NCI-H1694 treated with DMSO at 0.1 percent for 48 hours (cell line): ENCODE measurements around the gene NHERF2.

Experiments used
- DNase-seq: peaks from one replicate; lab custom pipeline; 2025; lab: John Stamatoyannopoulos, UW

Gene NHERF2

DNA sequence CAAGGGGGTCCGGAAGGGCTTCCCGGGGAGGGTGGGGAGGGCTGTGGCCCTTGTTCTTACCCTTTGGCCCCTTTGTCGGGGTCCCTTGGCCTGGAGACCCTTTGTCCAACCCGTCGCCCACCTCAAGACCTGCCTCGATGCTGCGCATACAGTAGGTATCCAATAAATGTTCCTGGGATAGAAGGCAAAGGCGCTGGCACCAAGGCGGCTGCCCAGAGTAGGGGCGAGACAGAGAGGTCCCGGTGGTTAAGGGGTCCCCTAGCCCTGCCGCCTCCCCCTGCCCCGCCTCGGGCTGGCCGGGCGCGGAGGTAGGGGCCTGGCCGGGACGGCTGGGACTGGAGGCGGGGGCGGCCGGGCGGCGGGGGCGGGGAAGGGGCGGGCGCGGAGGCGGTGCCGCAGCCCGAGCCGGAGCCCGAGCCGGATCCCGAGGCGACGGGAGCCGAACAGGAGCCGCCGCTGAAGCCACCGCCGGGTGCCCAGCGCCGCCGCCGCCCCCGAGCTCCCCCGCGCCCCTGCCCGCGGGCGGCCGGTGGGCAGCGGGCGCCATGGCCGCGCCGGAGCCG, at the start of gene NHERF2:
Gene NHERF2 (plus strand): TSS at position 442 of the 563 bp plus-strand sequence. CDS start 104 bp downstream, at position 546.
- no peak for DNase-seq

DNA sequence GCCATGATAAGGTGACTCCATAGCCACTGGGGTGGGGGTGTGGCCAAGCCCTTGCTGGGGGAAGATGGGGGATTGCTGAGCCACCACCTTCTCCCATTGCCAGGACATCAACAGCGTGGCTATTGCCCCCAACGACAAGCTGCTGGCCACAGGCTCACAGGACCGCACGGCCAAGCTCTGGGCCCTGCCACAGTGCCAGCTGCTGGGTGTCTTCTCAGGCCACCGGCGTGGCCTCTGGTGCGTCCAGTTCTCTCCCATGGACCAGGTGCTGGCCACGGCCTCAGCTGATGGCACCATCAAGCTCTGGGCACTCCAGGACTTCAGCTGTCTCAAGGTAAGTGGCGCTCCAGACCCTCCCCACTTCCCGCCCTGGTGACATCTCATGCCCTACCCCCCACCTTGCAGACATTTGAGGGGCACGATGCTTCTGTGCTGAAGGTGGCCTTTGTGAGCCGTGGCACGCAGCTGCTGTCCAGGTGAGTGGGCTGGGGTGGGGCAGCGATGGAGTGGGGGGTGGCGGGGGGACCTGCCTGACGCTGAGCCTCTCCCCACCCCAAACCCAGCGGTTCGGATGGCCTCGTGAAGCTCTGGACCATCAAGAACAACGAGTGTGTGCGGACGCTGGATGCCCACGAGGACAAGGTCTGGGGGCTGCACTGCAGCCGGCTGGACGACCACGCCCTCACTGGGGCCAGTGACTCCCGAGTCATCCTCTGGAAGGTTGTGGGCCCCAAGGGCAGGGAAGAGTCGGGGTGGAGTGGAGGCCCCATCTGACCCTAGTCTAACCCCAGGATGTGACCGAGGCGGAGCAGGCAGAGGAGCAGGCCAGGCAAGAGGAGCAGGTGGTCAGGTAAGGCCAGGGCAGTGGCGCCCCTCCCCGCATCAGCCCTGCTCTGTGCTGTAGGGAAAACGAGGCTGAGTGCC, 49.5 kb upstream of the NHERF2 start:
- no peak for DNase-seq

DNA sequence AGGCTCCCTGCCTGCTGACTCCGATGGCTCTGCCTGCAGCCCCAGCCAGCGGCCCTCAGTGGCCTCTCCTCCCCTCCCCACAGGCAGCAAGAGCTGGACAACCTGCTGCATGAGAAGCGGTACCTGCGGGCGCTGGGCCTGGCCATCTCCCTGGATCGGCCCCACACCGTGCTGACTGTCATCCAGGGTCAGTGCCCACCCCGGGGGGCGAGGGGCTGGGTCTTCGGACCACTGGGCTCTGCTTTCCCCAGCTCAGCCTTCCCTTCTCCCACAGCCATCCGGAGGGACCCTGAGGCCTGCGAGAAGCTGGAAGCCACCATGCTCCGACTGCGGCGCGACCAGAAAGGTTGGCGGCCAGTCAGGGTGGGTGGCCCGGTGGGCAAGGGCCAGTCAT, 48.8 kb upstream of the NHERF2 start:
- DNase-seq, result no peak

DNA sequence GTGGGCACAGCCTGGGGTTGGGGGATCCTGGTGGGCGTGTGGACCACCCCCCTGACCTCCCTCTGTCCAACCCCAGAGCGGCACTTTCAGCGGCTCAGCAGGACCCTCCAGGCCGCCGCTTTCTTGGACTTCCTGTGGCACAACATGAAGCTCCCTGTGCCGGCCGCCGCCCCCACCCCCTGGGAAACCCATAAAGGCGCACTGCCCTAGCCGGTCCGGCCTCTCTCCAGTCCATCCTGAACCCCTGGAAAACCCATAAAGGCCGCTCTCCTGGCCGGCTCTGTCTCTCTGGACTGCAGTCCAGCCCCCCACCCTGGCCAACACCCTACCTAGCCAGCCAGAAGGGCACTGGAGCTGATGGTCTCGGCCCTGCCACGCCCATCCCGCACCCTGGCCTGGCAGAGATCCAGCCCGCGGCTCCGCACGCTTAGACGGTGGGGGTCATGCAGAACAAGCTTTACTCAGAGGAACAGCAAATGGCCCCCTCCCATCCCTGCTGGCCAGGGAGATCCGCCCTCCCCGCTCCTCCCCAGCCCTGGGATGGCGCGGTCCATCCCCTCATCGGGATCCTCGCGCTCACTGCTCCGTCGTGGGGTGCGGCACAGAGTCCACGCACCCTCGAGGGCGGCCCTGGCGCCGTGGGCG, 48.1 kb upstream of the NHERF2 start:
- DNase-seq, result no peak

DNA sequence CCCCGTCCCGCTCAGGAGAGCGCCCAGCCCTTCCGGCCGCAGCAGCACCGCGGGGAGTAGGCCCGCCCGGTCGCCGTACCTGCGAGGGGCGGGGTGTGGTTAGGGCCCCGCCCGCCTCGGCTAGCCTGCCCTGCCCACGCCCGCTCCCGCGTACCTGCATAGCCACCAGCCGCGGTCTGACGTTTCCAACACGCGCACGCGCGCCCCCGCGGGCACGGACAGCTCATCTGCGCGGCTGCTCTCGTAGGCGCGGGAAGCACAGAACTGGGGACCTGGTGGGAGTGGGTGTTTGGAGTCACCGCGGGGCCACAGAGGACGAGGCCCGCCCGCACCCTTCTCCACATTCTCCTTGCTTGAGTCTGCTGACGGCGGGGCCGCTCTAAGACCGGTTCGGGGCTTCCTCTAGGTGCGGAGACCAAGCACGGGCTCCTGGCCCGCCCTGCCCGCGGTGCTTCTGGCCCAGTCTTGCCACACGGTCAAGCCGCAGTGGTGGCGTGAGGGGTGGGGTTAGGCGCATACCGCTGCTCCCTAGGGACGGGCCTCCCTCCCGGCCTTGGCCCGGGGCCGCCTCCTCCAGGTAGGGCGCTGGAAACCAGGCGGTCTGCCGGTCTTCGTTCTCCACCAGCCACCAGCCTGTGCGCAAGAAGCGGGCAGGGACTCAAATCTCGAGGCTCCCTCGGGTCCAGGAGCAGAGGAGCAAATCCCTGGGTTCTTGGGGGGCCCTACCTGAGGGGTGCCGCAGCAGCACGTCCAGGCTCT, 47.3 kb upstream of the NHERF2 start:
- no peak for DNase-seq

DNA sequence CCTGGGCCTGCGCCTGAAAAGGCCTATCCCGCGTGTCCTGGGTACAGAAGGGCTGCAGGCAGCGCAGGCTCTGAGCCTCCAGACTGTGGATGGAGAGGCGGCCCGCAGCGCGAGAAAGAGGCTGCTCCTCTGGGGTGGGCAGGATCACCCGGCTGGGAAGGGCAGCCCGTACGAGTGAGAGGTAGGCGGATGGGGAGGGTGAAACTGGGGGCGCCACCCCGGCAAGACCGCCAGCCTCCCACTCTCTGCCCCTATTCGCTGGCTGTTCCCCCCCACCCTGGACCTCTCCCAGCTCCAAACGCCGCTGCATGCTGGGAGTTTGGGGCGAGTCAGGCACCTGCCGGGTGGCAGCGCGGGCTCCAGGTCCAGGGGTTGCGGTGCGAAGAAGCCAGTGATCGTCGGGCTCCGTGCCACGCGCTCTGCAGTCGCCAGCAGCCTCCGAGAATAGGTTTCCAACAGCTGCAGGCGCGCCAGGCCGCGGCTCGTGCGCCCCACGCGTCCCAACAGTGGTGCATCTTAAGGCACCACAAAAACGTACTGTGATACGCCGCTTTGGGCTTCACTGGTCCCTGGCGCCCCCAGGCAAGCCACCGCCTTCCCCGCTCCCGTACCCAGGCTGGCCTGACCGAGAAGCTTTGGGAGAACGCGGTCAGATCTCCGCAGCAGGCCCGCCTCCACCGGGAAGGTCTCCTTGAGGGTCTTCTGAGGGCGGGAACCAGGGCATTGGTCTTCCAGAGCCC, 46.5 kb upstream of the NHERF2 start:
- no peak for DNase-seq

DNA sequence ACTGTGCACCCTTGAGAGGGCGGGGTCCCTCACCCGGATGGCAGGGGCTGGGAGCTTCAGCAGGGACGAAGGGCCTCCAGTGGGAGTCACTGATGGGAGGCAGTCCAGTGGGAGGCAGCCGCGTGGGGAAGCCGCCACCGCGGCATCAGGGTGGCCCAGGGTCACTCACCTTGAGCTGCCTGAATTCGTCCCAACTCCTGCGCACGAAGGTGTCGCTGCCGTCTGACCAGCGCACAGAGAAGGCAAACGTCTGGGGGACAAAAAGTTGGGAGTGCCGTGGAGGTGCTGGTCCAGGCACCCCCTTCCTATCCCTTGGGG, 46.0 kb upstream of the NHERF2 start:
- no peak for DNase-seq

DNA sequence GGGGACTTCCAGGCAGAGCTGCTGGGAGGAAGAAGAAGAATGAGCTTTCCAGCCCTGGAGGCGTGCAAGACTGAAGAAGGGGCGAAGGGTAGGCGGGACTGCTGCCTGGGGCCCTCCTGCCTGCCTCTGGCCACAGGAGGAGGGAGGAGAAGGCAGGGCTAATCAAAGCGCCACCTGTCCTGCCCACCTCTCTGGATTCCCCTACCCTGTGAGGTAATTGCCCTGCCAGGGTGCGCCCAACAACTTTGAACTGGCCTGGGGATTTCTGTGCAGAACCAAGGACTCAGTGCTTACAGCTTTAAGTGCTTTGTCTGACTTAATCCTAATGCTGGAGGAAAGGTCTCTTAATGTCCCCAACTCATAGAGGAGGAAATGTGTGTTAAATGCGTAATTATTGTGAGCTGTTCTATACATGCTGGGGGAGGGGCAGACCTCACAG, 45.3 kb upstream of the NHERF2 start, which contains the start of gene NOXO1:
Gene NOXO1 (minus strand): TSS at position 72 of the 439 bp plus-strand sequence. CDS start 290 bp downstream, outside the sequence.
- DNase-seq, result no peak

DNA sequence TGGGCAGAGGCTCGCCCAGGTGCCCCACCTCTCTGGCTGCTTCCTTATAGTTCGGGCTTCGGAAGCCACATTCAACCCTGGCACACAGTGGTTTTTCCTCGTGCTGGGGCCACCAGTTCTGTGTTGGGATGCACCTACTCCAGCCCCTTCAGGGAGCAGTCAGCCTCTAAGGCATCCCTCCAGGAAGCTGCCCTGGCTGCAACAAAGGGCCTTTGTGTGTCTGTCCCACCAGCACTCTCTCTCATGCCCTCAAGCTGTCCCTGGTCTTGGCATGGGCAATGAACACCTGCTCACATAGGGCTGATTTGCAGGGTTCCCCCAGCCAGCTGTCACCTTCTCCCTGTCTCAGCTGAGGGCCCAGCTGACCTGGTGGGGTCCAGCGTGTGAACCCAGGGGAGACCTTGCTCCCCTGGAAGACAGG, 44.7 kb upstream of the NHERF2 start:
- no peak for DNase-seq

DNA sequence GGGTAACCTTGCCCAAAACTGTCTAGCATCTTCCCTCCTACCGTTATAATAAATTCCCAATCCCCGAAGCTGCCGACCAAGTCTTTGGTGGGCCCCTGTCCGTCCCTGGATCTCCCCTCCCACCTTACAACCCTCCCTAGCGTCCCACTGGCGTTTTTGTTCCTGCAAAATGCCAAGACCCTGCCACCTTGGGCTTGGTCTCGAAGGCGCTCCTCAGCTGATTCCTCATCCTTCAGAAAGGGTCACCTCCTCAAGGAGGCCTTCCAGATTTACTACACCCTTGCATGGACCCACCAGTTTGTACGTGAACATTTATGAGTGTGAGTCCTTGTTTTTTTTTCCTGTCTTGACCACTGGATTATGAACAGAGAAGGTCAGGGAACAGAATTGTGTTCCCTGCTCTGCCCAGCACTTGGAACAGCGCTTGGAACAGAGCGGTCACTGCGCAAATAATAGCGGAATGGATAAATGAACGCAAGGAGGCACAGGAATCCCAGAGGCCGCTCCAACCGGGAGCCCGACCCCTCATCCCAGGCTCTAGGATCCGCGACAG, 43.6 kb upstream of the NHERF2 start:
- DNase-seq, result no peak

DNA sequence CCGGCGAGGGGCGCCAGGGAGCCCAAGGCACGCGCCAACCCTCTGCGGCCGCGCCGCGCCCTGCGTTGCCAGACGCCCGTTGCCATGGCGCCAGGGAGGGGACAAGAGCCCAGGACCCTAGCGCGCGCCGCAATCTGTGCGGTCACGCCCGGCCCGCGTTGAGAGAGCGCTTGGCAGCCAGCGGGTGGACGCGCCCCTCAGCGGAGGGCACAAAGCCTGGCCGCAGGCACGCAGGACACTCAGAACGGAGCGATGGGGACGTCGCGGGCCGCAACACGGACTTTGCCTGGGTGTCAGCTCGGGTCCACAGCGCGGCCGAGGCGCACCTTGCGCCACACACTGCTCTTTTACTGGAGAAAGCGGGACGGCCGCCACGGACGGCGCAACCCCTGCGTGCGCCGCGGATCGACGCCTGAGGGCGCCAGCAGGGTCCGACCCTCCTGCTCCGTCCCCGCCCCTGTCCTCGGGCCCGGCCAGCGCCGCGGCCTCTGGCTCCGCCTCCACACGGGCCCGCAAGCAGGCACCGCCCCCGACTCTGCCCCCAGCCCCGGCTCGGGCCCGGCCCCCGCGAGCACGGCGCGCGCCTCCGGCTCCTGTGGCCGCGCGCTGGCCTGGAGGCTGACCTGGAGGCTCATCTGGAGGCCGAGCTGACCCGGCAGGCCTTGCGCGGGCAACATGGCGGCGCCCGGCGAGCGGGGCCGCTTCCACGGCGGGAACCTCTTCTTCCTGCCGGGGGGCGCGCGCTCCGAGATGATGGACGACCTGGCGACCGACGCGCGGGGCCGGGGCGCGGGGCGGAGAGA, 43.0 kb upstream of the NHERF2 start, which contains the start of gene GFER:
Gene GFER (plus strand): TSS at position 650 of the 803 bp plus-strand sequence. CDS start 26 bp downstream, at position 676.
- peak; percentile 51 for DNase-seq

DNA sequence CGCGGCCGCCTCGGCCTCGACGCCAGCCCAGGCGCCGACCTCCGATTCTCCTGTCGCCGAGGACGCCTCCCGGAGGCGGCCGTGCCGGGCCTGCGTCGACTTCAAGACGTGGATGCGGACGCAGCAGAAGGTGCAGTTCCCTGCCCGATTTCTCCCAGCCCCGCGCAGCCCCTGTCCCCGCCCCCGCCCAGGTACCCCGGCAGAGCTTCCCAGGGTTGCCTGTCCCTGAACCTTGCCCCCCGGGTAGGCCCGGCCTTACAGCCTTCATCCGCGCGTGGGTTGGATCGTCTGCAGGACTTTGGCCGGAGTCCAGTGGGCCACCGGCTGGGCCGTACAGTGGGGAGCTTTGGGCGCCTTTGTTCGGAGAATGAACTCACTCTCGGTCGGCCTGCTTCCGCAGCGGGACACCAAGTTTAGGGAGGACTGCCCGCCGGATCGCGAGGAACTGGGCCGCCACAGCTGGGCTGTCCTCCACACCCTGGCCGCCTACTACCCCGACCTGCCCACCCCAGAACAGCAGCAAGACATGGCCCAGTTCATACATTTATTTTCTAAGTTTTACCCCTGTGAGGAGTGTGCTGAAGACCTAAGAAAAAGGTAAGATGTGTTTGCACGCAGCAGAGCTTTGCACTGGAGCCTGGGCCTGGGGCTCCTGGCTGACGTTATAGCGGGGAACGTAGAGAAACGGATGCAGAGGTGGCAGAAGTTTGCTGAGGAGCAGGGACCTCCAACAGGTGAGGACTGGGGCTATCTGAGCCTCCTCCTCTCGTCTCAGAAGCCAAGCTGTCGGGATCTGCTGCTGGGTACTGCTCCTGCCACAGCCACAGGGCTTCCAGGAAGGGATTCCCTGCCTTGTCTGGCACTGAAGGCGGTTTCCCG, 42.1 kb upstream of the NHERF2 start:
- no peak for DNase-seq

DNA sequence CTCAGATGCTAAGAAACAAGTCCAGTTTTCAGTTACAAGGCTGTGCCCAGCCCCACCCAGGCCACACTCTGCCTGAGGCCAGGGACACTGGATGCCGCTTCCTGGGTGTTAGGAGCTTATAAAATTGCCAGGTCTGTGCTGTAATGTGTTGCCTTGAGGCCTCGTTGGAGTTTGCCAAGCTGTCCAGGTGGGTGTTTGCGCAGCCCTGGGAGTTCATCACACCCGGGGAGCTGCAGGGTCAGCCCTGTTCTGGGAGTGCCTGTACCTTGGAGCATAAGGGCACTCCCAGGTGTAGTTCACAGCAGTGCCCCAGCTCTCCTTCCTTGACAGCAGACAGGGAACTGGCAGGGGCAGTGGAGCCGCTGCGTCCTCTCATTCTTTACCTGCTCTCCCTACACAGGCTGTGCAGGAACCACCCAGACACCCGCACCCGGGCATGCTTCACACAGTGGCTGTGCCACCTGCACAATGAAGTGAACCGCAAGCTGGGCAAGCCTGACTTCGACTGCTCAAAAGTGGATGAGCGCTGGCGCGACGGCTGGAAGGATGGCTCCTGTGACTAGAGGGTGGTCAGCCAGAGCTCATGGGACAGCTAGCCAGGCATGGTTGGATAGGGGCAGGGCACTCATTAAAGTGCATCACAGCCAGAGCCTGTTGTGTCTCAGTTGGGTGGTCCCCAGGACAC, 41.1 kb upstream of the NHERF2 start:
- no peak for DNase-seq

DNA sequence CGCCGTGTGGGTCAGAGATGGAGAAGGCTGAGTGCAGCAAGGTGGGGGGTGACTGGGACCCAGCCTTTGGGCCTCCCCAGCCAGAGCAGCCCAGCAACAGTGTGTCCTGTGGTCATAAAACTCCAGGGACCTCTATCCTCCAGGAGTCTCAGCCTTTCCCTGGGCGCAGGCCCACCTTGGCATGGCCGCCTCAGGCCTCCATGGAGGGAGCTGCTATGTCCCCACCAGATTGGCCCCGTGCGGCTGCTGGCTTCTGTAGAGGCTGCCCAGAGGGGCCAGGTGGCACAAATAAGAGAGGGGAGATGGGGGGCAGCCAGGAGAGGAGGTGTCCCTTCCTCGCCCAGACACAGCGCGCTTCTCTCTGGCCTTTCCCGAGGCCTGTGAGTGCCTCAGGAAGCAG, 39.5 kb upstream of the NHERF2 start:
- no peak for DNase-seq

DNA sequence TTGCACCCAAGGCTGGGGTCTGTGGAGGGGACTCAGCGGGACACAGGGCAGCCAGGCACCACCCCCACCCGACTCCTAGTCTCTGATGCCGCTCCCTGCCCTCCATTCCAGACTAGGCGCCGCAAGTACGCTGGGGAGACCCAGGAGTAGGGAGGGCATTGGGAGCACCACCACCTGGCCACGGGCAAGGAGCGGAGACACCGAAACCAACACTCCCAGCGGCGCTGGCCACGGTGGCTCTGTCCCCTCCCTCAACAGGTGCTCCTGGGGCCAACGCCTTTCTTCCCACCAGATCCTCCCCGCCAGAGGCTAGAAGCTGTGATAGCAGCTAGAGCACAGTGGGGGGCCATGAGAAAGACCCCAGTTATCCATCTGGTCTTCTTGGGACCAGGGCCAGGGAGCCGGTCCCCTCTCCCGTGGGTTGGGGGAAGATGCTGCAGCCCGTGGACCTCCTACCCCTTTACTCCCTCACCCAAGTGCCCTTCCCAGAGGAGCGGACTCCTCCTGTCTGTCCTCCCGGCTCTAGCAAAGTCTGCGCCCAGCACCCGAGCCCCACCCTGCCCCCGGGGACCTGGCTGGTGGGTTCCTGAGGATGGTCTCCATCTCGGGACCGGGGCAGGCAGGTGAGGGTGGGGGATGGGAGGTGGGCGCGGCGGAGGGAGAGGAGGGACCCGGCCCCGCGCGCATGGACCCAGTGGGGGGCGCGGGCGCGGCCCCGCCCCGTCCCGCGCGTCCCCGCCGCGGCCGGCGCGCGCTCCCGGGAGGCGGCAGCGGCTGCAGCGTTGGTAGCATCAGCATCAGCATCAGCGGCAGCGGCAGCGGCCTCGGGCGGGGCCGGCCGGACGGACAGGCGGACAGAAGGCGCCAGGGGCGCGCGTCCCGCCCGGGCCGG, 37.2 kb upstream of the NHERF2 start, which contains the start of gene SYNGR3:
Gene SYNGR3 (plus strand): TSS at position 762 of the 892 bp plus-strand sequence. CDS start 133 bp downstream, outside the sequence.
- DNase-seq, result no peak

DNA sequence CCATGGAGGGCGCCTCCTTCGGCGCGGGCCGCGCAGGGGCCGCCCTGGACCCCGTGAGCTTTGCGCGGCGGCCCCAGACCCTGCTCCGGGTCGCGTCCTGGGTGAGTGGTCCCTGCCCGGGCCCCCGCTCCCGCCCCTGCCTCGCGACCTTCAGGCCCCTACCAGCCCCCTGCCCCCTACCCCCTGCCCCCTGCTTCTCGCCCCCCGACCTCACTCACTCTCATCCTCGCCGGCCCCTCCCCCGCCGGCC, 36.7 kb upstream of the NHERF2 start:
- no peak for DNase-seq

DNA sequence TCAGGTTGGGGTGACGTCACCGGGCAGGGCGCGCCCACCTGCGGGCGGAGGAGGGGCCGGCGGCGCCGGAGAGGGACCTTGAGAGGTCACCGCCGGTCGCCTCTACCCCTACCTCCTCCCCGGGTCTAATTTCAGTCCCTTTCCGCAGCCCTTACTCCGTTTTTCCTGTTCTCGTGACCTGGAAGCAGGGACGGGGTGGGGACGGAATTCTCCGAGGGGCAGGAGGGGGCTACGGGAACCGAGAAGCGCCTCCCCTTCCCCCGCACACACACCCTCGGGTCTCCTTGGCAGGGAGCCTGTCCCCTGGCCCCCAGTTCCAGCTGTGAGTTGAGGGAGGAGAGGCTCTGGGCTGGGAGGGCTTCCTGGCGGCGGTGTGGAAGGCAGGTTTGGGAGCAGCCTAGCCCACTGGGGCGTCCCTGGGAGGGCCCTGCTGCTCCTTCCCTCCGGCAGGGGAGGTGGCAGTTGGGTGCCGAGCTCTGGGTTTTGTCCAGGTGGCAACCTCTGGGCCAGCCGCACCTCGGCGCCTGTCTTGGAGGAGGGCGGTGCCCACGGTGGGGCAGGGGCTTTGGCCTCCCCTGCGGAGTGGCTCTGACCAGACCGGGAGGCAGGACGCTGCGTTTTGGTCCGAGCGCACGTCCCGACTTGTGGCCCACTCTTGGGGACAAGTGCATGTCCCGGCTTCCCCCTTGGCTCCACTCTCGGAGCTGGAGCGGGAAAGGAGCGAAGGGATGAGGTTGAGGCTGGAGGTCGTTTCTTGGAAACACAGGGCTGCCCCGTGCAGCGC, 36.2 kb upstream of the NHERF2 start:
- DNase-seq, result no peak
